OCI-M1 (cell line): ENCODE measurements around the gene GRK5.
A peak's percentile ranks its signal among the peaks of the same experiment; 100 is the strongest.

ENCODE experiments used
- DNase-seq: peaks from one replicate; lab custom pipeline; 2025; lab: John Stamatoyannopoulos, UW

The GRK5 gene

GRCh38 chr10:119378737-119379067 is 171.3 kb downstream of the GRK5 start:
- no peak for DNase-seq

- no peak for DNase-seq
Measured at GRCh38 chr10:119379466-119380071, 172.2 kb downstream of the GRK5 start.

GRCh38 chr10:119383174-119383856 is 175.9 kb downstream of the GRK5 start:
- no peak for DNase-seq

GRCh38 chr10:119384127-119384526 is 176.8 kb downstream of the GRK5 start:
- DNase-seq: no peak

- no peak for DNase-seq
Measured at GRCh38 chr10:119386666-119387065, 179.3 kb downstream of the GRK5 start.

GRCh38 chr10:119388849-119389345 is 181.5 kb downstream of the GRK5 start:
- no peak for DNase-seq

GRCh38 chr10:119391440-119392251 is 184.3 kb downstream of the GRK5 start:
- no peak for DNase-seq

GRCh38 chr10:119393019-119393418 is 185.6 kb downstream of the GRK5 start:
- DNase-seq: no peak

- no peak for DNase-seq
Measured at GRCh38 chr10:119393421-119393820, 186.1 kb downstream of the GRK5 start.

GRCh38 chr10:119393845-119394244 is 186.5 kb downstream of the GRK5 start:
- DNase-seq: no peak

GRCh38 chr10:119394657-119395279 is 187.4 kb downstream of the GRK5 start:
- DNase-seq: no peak

GRCh38 chr10:119395280-119396007 is 188.1 kb downstream of the GRK5 start:
- peak; percentile 25 for DNase-seq

GRCh38 chr10:119396008-119396708 is 188.8 kb downstream of the GRK5 start:
- DNase-seq: no peak

GRCh38 chr10:119396709-119397071 is 189.3 kb downstream of the GRK5 start:
- DNase-seq: no peak

GRCh38 chr10:119397416-119397815 is 190.0 kb downstream of the GRK5 start:
- DNase-seq: no peak

- no peak for DNase-seq
Measured at GRCh38 chr10:119398996-119399395, 191.6 kb downstream of the GRK5 start.

GRCh38 chr10:119399466-119399865 is 192.1 kb downstream of the GRK5 start:
- no peak for DNase-seq

GRCh38 chr10:119401671-119402395 is 194.5 kb downstream of the GRK5 start:
- no peak for DNase-seq

GRCh38 chr10:119403921-119404320 is 196.6 kb downstream of the GRK5 start:
- no peak for DNase-seq

GRCh38 chr10:119404719-119405519 is 197.5 kb downstream of the GRK5 start:
- DNase-seq: no peak
